GM06990 (cell line): ENCODE measurements around the gene SELPLG.

Experiments used
- DNase-seq: peaks from one replicate; pipeline ENCODE4 v3.0.0-alpha.2; 2011; ENCODE audit not compliant: insufficient read length; ENCODE audit errors: extremely low read depth
- H3K27me3 ChIP-seq: replicated peaks from 2 replicates; pipeline ENCODE4 v1.6.0; 2011; ENCODE audit warnings: low read length; ENCODE audit not compliant: control insufficient read depth, insufficient read depth
- H3K36me3 ChIP-seq: 2 replicates; pipeline ENCODE4 v1.5.1; 2011; ENCODE audit warnings: low read length; ENCODE audit not compliant: control insufficient read depth, insufficient read depth
- H3K4me3 ChIP-seq: replicated peaks from 2 replicates; pipeline ENCODE4 v1.5.1; 2011; ENCODE audit warnings: low read depth, mild to moderate bottlenecking, control low read depth, low read length
- TF ChIP-seq, protein P1 (sequence below): IDR thresholded peaks from 2 replicates; pipeline ENCODE4 v1.5.1; 2011; ENCODE audit warnings: low read length, control low read depth, mild to moderate bottlenecking, inconsistent platforms; ENCODE audit not compliant: insufficient read depth, poor library complexity, severe bottlenecking

Gene SELPLG

DNA sequence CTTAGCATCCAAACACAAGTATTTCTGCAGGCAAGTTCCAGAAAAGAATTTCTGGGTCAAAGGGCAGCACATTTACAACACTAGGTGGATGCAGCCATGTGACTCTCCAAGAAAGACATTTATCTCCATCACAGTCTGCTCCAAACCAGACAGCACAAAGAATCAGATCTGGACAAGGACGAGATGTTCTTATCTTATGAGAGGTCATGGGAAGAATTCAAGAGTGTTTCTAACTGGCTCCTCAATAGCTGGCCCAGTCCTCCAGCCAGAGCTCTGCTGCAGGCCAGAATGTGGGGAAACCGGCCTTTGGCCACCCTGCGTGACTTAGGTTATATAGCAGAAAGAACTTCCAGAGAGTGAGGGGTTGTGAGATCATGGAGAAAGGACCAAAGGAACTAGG, 53.2 kb downstream of the SELPLG start:
- H3K27me3 ChIP-seq: no peaks in the 10 kb centered on the region
- no peak for DNase-seq
- H3K4me3 ChIP-seq: no peak overlapping the region
- H3K36me3 ChIP-seq: no peaks in the 10 kb centered on the region
- TF ChIP-seq, protein P1, sequence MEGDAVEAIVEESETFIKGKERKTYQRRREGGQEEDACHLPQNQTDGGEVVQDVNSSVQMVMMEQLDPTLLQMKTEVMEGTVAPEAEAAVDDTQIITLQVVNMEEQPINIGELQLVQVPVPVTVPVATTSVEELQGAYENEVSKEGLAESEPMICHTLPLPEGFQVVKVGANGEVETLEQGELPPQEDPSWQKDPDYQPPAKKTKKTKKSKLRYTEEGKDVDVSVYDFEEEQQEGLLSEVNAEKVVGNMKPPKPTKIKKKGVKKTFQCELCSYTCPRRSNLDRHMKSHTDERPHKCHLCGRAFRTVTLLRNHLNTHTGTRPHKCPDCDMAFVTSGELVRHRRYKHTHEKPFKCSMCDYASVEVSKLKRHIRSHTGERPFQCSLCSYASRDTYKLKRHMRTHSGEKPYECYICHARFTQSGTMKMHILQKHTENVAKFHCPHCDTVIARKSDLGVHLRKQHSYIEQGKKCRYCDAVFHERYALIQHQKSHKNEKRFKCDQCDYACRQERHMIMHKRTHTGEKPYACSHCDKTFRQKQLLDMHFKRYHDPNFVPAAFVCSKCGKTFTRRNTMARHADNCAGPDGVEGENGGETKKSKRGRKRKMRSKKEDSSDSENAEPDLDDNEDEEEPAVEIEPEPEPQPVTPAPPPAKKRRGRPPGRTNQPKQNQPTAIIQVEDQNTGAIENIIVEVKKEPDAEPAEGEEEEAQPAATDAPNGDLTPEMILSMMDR: no peak

DNA sequence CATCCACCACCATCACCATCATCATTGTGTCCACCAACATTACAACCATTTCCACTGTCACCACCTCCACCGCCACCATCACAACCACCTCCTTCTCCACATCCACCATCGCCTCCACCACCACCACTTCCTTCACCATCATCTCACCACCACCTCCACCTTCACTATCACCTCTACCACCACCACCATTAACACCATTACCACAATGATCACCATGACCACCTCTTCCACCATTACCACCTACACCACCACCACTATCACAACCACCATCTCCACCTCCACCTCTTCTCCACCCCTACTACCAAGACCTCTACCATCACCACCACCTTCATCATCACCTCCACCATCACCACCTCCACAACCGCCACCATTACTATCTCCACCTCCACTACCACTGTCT, 54.9 kb downstream of the SELPLG start:
- Histone ChIP-seq H3K27me3 (no peaks in the 10 kb centered on the region), H3K4me3 (no peak overlapping the region), H3K36me3 (no peaks in the 10 kb centered on the region)
- TF ChIP-seq, protein P1: no peak
- no peak for DNase-seq

DNA sequence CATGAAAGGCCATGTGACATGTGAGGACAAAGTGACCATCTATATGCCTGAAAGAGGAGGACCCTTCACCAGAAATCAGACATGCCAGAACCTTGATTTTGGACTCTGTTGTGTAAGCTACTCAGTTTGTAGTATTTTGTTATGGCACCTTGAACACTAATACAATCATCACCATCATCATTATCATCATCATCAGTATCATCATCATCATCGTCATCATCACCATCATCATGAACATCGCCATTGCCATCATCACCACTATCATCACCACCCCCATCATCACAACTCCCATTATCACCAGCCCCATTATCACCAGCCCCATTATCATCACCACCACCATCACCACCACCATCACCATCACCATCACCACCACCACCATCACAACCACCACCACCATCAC, 55.4 kb downstream of the SELPLG start:
- Histone ChIP-seq H3K36me3 (no peaks in the 10 kb centered on the region), H3K4me3 (no peak overlapping the region)
- TF ChIP-seq, protein P1: no peak

DNA sequence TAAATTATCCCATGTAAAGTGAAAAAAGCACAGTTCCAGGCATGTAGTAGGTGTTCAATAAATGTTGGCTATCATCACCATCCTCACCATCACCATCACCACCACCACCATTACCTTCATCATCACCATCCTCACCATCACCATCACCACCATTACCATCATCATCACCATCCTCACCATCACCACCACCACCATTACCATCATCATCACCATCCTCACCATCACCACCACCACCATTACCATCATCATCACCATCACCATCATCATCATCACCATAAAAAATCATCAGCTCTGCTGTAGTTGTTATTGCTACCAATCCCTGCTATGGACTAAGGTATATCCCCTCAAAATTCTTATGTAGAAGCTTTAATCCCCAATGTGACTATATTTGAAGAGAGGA, 56.2 kb downstream of the SELPLG start:
- Histone ChIP-seq H3K27me3 (no peaks in the 10 kb centered on the region), H3K4me3 (no peak overlapping the region), H3K36me3 (no peaks in the 10 kb centered on the region)
- TF ChIP-seq, protein P1: no peak
- no peak for DNase-seq

More for the DNA sequence above, 55.4 kb downstream of the SELPLG start:
- H3K27me3 ChIP-seq: no peaks in the 10 kb centered on the region
- no peak for DNase-seq

DNA sequence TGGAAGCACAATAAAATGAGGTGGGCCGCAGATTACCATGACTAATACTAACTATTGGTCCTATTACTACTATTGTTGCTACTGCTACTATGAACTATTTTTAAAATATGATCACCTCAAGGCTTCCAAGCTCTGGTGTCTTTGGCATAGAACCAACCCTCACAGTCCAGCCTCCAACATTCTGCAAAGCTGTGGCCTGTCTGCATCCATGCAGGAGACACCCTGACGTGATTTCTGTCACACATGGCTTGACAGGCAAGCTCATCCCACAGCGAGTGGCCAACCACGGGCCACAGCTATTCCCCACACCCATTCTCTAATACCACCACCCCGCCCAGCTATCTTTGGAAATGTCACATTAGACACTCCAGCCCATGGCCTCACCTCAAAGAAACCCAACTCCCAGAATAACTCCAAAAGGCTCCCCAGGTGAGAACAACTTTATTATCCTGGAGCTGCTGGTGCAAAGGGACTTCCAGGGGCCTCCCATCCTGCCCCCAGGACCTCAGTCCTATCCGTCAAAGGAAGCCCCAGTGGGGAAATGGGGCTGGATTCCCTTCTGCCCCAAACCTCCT, 56.9 kb downstream of the SELPLG start:
- TF ChIP-seq, protein P1: no peak
- Histone ChIP-seq H3K36me3 (no peaks in the 10 kb centered on the region), H3K27me3 (no peaks in the 10 kb centered on the region), H3K4me3 (no peak overlapping the region)
- DNase-seq: no peak
